Activated gamma-delta T cell treated with Interleukin-2 at 50 U/mL for 16 hours (primary cell): ENCODE results near the gene FLVCR2.
A peak's percentile ranks its signal among the peaks of the same experiment; 100 is the strongest.

Experiments used
- DNase-seq: peaks from one replicate; pipeline ENCODE4 v3.0.0-alpha.2; 2020

The FLVCR2 gene

DNA sequence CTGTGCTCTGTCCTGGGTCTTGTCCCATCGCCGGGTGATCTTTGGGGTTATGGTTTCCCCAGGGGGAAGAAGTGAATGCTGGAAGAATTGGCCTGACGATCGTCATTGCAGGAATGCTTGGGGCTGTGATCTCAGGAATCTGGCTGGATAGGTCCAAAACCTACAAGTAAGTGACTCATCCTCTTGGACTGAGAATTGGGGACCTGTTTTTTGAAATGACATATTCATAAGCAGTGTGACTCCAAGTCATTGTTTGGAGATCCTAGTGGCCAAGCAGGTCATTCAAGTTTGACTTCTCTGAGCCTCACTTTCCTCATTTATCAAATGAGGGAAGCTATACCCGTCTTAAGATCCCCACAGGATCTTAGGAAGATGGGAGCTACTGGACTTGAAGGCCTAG, 56.4 kb downstream of the FLVCR2 start:
- no peak for DNase-seq

- DNase-seq: no peak
Measured at GRCh38 chr14:75636100-75636692, 57.8 kb downstream of the FLVCR2 start.

- no peak for DNase-seq
Measured at GRCh38 chr14:75640876-75641275, 62.5 kb downstream of the FLVCR2 start.

- DNase-seq: no peak
Measured at GRCh38 chr14:75643985-75644384, 65.6 kb downstream of the FLVCR2 start.

DNA sequence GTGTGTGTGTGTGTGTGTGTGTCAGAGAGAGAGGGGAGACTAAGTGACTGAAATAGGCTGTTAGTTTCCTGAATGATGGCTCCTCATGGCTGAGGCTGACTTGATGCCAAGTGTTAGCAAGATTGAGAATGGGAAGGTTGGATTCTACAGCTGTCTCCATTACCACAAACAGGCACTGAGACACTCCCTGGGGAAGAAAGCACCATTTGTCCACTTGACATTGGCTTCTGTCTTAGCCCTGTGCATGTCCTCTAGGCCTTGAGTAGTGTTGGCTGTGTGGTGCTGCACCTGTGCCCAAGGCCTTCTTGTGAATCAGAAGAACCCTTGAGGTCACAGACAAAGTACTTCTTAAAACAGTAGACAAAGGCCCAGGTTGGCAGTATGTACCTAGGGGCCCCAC, 66.6 kb downstream of the FLVCR2 start:
- DNase-seq: no peak

- DNase-seq: no peak
Measured at GRCh38 chr14:75646762-75647161, 68.3 kb downstream of the FLVCR2 start.

DNA sequence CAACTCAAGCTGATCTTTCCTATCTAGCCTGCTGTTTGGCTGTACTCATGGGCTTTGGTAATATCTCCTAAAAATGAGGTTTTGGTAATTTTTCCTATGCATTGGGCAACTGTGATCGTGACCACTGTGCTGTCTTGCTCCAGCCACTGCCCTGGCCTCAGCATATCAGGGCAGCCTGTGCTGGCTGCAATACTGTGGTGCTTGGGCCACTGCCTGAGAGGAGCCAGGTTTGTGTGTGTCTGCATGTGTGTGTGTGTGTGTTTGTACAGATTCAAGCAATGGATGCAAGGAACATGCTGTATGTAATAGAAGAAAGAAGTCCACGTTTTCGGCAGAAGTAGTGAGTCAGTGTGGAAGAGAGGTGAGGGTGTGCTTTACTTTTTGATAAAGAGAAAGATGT, 69.2 kb downstream of the FLVCR2 start:
- DNase-seq: no peak

DNA sequence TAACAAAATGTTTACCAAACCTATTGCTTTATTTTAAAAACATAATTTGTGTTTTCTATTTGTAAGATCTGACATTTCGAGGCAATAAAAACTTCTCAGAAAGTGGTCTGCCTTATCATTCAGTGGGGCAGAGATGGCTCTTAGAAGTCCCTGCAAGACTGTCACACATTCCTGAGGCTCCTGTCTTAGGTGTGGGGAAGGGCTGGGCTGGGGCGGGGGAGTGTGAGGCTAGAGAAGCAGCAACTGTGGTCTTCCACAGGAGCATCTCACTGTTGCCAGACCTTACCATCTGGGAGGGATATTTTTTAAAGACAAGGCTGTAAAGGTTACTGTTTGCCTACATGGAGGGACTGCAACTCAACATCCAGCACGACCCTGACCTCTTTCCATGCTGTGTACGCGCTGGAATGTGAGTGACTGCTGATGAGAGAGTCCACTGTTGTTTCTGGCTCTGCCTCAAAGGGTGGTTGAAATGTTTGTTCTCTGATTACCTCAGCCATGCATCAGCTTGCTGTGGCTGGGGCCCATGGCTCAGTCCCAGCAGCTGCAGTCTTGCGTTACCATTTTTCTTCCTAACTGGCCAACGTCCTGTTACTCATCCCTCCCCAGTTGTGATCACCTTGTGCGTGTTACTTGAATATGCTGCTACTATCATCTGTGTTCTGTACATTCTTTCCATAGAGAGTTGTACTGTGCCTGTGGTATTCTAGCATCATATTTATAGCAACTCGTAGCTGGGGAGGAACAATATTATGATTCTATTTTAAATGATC, 69.8 kb downstream of the FLVCR2 start:
- no peak for DNase-seq

GRCh38 chr14:75649337-75649736, 70.9 kb downstream of the FLVCR2 start:
- no peak for DNase-seq

DNA sequence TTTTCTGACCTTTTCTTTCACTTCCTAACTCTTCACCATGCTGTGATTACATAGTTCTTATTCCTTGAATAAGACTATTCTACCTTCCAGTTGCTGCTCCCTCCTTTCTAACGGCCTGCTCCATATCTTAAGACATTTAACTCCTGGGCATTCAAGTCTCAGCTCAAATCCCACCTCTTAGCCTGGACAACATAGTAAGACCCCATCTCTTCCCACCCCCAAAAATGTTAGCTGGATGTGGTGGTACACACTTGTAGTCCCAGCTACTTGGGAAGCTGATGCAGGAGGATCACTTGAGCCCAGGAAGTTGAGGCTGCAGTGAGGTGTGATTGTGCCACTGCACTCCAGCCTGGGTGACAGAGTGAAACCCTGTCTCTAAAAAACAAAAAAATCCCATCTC, 71.4 kb downstream of the FLVCR2 start:
- no peak for DNase-seq

- DNase-seq: no peak
Measured at GRCh38 chr14:75650253-75651058, 72.0 kb downstream of the FLVCR2 start.

DNA sequence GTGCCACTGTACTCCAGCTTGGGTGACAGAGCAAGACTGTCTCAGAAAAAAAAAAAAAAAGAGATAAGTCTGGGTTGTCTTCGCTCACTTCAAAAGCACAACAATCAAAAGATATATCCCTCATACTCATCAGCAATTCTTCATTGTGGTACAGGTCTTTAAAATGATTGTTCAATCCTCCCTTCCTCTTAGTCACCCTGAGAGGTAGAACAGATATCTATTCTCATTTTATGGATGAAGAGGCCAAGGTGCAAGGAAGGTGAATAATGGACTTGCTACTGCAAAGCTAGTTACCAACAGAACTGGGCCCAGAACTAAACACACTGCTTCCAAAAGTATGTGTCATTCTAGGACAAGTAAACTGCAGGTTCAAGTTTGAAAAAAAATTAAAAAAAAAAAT, 75.1 kb downstream of the FLVCR2 start:
- DNase-seq: no peak

DNA sequence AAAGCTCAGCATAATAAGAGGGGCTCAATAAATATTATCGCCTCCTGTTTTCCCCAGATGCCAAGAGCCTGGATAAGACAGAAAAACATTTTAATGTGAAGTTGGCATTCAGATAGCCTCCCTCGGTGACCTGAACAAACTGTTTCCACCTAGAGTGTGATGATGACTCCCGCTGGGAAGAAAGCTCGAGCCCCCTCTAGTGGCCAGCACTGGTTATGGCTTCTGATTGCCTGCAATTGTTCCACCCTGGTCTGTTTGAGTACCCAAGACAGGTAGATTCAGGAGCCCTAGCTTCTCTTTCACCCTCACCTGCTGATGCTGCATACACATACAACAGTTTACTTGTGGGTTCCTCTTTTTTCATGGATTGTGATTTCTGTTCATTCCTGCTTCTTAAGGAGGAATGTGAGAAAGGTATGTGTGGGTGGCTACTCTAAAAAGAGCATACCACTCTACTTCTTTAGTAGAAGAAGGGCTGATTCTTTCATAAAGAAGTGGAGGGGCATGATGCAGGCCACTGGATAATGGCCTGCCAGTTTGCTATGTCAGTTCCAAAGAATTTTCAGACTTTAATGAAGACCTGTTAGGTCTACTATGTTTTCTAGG, 75.8 kb downstream of the FLVCR2 start:
- peak; percentile 82 for DNase-seq

DNA sequence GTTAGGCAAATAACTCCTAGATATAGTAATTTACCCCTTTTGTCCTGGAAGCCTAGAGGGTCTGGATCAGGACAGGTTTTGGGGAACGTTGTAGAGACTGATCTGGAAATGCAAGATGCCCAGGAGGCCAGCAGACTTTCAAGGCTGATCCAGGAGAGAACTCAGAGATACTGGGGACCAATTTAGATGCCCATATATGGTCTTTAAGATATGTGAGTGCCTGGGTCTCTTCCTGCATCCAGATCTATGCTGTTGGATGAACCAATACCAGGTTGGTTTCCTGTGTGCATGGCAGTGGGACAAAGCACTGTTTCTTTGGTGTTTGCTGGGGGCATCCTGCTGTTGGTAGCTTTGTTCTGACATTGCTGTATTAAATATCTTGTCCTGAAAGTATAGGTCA, 76.8 kb downstream of the FLVCR2 start:
- DNase-seq: no peak

- DNase-seq: no peak
Measured at GRCh38 chr14:75657331-75657730, 78.9 kb downstream of the FLVCR2 start.

- DNase-seq: no peak
Measured at GRCh38 chr14:75658957-75659356, 80.5 kb downstream of the FLVCR2 start.

GRCh38 chr14:75660238-75660629, 81.8 kb downstream of the FLVCR2 start:
- no peak for DNase-seq

DNA sequence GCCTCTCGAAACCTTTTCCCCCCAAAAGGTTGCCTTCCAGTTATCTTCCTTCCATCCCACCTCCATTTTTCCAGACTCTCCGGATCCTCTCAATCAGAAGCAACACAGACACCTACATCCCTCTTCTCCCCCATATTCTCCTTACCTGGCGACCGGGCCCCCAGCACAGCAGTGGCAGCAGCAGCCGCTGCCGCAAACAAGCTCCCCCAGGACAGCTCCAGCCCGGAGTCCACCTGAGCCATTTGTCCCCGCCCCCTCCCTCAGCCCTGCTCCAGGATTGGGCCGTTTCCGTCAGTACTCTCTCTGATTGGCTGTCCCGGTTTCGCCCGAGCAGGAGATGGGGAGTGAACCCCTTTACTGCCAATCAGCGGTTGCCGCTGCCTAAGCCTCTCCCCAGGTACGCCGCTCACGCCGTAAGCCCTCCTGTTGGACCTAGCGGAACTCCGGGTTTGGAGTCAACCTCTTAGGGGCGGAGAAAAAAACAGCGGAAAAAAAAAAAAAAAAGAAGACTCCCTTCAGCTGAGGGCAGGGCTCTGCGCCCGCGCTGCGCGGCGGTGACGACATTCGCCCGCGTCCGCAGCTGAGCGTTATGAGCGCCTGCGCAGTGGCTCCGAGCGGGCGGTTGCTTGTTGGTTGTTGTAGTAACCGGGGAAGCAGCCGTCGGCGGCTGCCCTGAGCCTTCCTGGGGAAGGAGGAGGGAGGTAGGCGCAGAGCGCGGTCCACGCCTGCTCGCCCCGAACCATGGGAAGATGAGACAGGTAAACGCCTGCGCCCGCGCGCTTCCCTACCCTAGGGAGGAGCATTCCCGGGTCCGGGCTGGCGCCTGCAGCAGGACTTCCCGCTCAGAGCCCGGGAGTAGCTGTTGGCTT, 82.4 kb downstream of the FLVCR2 start, which contains the start of the genes ERG28 and TTLL5:
TSS of gene ERG28 (minus strand) at position 247 of the 869 bp plus-strand sequence. CDS start 3,374 bp downstream, outside the sequence.
TSS of gene TTLL5 (plus strand) at position 617 of the 869 bp plus-strand sequence. CDS start 1,904 bp downstream, outside the sequence.
- peak; percentile 95 for DNase-seq

- no peak for DNase-seq
Measured at GRCh38 chr14:75661499-75661814, 83.0 kb downstream of the FLVCR2 start.

DNA sequence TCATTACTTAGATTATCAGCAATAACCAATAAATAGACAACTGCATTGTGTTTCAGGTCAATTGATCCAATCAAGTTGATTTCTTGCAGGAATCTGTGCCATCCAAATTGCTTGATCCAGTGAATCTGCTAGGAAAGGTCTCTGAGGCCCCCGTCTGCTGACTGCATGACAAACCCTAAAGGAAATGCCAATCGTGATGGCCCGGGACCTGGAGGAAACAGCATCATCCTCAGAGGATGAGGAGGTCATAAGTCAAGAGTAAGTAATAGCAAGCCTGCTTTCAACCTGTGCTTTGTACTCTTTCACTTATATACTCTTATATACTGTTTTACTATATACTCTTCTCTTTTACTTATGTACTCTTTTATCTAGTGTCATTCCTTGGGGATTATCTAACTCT, 84.5 kb downstream of the FLVCR2 start:
- no peak for DNase-seq

GRCh38 chr14:75667099-75667765, 88.8 kb downstream of the FLVCR2 start:
- no peak for DNase-seq
